ENCODE data around the gene FOXC1.
A peak's percentile ranks its signal among the peaks of the same experiment; 100 is the strongest.

The FOXC1 gene

DNA sequence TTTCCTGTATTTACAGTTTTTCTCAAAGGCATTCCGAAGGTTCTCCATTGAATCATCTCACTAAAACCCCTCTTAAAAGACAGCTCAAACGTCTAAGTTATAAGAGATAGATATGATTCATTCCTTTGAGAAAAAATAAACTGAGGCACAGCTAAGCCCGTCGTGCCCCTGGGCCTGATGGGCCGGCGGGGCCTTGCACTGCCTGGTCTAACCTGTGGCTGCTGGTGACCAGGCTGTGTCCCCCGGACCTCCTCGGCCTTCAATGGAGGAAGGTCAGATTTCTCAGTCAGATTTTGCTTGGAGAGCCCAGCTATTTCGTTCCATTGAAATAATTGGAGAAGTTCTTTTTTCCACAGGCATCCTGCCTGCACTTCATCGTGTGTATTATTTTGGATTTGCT lies 11.3 kb upstream of the FOXC1 start:
- Histone ChIP-seq H3K4me1 (ENCODE audit: control insufficient read depth in 1 of 2, insufficient read depth in 2 of 2, low read length in 2 of 2) (peaks cover 8% of the 10 kb centered on the region in 2 donors), H3K27ac (ENCODE audit: low read depth, low read length) (no peak overlapping the region), H3K4me3 (ENCODE audit: low read depth in 1 of 2, low read length in 2 of 2) (no peak overlapping the region), H3K36me3 (ENCODE audit: control insufficient read depth in 1 of 2, insufficient read depth in 2 of 2, low read length in 2 of 2) (no peaks in the 10 kb centered on the region), H3K9ac (ENCODE audit: low read depth in 1 of 2, low read length in 2 of 2) (no peak overlapping the region), H3K27me3 (ENCODE audit: control insufficient read depth in 1 of 2, insufficient read depth in 2 of 2, low read length in 2 of 2) (peaks cover 60 to 68% of the 10 kb centered on the region in 2 donors), H3K9me3 (ENCODE audit: control insufficient read depth in 1 of 2, low read length in 2 of 2) (no peaks in the 10 kb centered on the region)

DNA sequence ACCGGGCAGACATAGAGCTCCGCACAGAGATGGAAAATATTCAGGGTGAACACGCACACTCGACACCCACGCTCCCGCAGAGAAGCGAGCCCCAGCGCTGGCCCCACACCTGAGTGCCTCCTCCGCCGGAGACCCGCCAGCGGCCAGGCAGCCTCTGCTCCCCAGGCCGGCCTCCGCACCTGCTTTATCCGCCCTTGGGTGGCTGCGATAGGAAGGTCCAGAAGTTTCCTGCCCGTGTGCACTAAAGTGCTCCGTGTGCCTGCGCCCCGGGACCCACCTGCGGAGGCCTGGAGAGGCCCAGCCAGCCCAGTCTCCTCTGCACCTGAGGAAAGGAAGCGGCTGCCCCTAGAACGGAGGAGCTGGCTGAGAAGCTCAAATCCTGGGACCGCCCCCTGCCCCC lies 10.8 kb upstream of the FOXC1 start:
- H3K9me3 ChIP-seq (ENCODE audit: control insufficient read depth in 1 of 2, low read length in 2 of 2), result no peaks in the 10 kb centered on the region
- H3K4me3 ChIP-seq (ENCODE audit: low read depth in 1 of 2, low read length in 2 of 2), result no peak overlapping the region
- H3K4me1 ChIP-seq (ENCODE audit: control insufficient read depth in 1 of 2, insufficient read depth in 2 of 2, low read length in 2 of 2), result peaks cover 8% of the 10 kb centered on the region in 2 donors
- no peak overlapping the region for H3K27ac ChIP-seq (ENCODE audit: low read depth, low read length)
- H3K36me3 ChIP-seq (ENCODE audit: control insufficient read depth in 1 of 2, insufficient read depth in 2 of 2, low read length in 2 of 2), result no peaks in the 10 kb centered on the region
- peaks cover 65 to 73% of the 10 kb centered on the region in 2 donors for H3K27me3 ChIP-seq (ENCODE audit: control insufficient read depth in 1 of 2, insufficient read depth in 2 of 2, low read length in 2 of 2)
- H3K9ac ChIP-seq (ENCODE audit: low read depth in 1 of 2, low read length in 2 of 2), result no peak overlapping the region

DNA sequence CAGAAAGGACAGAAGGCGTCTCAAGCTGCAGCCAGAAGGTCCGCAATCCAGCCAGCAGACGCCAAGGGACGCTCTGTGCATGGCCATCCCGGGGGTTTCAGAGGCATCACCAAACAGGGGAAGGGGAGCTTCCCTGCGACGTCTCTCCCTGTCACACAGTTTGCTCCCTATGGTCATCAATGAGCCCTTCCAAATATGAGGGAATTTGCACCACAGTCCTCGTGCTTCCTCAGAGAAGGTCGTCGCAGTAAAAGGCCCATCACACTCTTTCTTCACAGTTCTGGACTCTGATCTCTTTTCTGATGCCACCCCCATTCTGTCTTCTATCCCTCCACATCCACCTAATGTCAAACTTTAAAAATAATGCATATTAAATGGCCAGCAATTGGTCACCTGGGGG lies 10.2 kb upstream of the FOXC1 start:
- H3K27ac ChIP-seq (ENCODE audit: low read depth, low read length), result no peak overlapping the region
- H3K9me3 ChIP-seq (ENCODE audit: control insufficient read depth in 1 of 2, low read length in 2 of 2), result no peaks in the 10 kb centered on the region
- H3K27me3 ChIP-seq (ENCODE audit: control insufficient read depth in 1 of 2, insufficient read depth in 2 of 2, low read length in 2 of 2), result peaks cover 69 to 74% of the 10 kb centered on the region in 2 donors
- no peak overlapping the region for H3K4me3 ChIP-seq (ENCODE audit: low read depth in 1 of 2, low read length in 2 of 2)
- no peak overlapping the region for H3K9ac ChIP-seq (ENCODE audit: low read depth in 1 of 2, low read length in 2 of 2)
- peaks cover 11 to 12% of the 10 kb centered on the region in 2 donors for H3K4me1 ChIP-seq (ENCODE audit: control insufficient read depth in 1 of 2, insufficient read depth in 2 of 2, low read length in 2 of 2)
- no peaks in the 10 kb centered on the region for H3K36me3 ChIP-seq (ENCODE audit: control insufficient read depth in 1 of 2, insufficient read depth in 2 of 2, low read length in 2 of 2)

DNA sequence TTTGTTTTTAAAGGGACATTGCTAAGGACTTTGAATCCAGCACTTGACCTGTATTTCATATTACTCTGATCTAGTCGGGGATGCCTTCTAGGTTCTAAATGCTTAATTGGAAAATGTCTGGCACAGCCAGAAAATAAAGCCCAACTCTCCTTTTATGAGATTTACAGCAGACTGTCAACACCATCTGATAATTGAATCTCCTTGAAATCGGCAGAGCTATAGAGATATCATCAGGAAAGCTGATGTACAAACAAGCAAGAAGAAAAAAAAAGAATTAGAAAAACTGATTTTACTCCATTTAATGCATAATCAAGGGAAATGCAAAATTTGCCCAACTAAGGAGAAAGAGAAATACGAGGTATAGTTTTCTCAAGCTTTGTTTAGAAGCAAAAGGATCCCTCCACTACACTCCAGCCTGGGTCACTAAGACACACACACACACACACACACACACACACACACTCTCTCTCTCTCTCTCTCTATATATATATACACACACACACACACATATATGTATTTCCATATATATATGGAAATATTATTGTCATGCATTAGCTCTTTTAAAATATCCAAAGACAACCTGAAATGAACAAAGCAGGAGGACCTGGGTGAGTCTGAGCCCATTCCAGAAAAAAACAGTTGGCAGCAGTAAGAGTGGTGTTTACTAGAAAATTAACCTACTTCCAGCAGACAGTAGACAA lies 9.5 kb upstream of the FOXC1 start:
- Histone ChIP-seq H3K9ac (ENCODE audit: low read depth in 1 of 2, low read length in 2 of 2) (no peak overlapping the region), H3K4me3 (ENCODE audit: low read depth in 1 of 2, low read length in 2 of 2) (no peak overlapping the region), H3K9me3 (ENCODE audit: control insufficient read depth in 1 of 2, low read length in 2 of 2) (no peaks in the 10 kb centered on the region), H3K27me3 (ENCODE audit: control insufficient read depth in 1 of 2, insufficient read depth in 2 of 2, low read length in 2 of 2) (peaks cover 76 to 77% of the 10 kb centered on the region in 2 donors), H3K36me3 (ENCODE audit: control insufficient read depth in 1 of 2, insufficient read depth in 2 of 2, low read length in 2 of 2) (no peaks in the 10 kb centered on the region), H3K27ac (ENCODE audit: low read depth, low read length) (no peak overlapping the region), H3K4me1 (ENCODE audit: control insufficient read depth in 1 of 2, insufficient read depth in 2 of 2, low read length in 2 of 2) (peaks cover 11 to 19% of the 10 kb centered on the region in 2 donors)

DNA sequence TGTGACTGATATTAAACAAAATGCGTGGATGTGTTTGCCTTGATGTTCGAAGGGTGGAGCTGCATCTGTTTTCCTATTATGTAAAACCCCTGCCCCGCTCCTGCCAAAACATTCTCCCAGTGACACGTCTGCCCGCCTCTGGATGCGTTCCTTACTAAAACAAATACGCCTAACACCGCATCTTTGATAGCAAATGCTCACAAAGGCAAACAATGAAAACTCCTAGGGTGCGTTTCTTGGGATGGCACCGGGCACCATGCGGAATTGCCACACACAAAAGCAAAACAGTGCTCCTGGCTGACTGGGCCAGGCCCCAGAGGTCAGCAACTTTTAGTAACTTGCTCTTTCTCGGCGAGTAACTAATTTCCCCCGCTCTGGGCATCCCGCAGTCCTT lies 9.0 kb upstream of the FOXC1 start:
- Histone ChIP-seq H3K9me3 (ENCODE audit: control insufficient read depth in 1 of 2, low read length in 2 of 2) (no peaks in the 10 kb centered on the region), H3K27ac (ENCODE audit: low read depth, low read length) (no peak overlapping the region), H3K4me3 (ENCODE audit: low read depth in 1 of 2, low read length in 2 of 2) (peak overlapping the region; percentile 41 to 51), H3K9ac (ENCODE audit: low read depth in 1 of 2, low read length in 2 of 2) (no peak overlapping the region), H3K36me3 (ENCODE audit: control insufficient read depth in 1 of 2, insufficient read depth in 2 of 2, low read length in 2 of 2) (no peaks in the 10 kb centered on the region), H3K4me1 (ENCODE audit: control insufficient read depth in 1 of 2, insufficient read depth in 2 of 2, low read length in 2 of 2) (peaks cover 11 to 23% of the 10 kb centered on the region in 2 donors), H3K27me3 (ENCODE audit: control insufficient read depth in 1 of 2, insufficient read depth in 2 of 2, low read length in 2 of 2) (peaks cover 77 to 78% of the 10 kb centered on the region in 2 donors)

DNA sequence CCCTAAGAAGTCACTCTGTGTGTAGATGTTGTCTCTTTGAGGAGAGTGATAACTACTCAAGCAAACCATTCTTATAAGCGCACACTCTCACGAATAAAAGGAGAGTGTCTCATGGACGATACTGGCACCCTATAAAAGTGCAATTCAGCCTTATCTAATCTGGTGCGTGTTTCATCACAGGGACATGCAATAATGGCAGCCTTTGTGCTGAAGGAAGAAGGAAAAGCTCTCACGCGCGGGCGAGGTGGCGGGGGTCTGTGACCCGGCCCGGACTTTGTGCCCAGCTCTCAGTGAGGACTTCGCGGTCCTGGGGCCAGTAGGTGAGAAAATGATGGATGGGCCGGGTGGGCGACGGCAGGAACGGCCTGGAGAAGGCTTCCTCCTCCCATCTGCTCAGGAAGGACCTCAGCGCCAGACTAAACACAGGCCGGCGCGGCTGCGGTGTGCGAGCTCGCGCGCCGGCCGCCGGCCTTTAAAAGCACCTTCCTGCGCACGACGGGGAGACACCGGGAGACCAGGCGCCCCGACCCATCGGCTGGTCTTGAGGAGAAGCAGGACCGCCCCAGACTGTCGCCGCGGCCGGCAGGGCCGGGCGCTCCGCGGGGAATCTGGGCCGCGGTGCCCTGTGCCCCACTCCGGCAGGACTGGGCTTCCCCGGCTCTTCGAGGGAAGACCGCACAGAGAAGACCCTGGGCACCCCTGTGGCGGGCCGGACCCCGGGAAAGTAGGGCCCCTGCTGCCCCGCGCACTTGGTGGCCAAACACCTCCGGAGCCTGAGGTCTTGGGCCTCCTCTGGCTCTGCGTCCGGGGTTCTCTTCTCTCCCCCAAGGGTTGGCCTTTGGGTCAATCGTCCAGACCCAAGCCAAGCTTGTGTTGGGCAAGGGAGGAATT lies 8.3 kb upstream of the FOXC1 start:
- no peaks in the 10 kb centered on the region for H3K36me3 ChIP-seq (ENCODE audit: control insufficient read depth in 1 of 2, insufficient read depth in 2 of 2, low read length in 2 of 2)
- peaks cover 11 to 28% of the 10 kb centered on the region in 2 donors for H3K4me1 ChIP-seq (ENCODE audit: control insufficient read depth in 1 of 2, insufficient read depth in 2 of 2, low read length in 2 of 2)
- peak overlapping the region; percentile 41 to 51 for H3K4me3 ChIP-seq (ENCODE audit: low read depth in 1 of 2, low read length in 2 of 2)
- peaks cover 80 to 82% of the 10 kb centered on the region in 2 donors for H3K27me3 ChIP-seq (ENCODE audit: control insufficient read depth in 1 of 2, insufficient read depth in 2 of 2, low read length in 2 of 2)
- H3K9me3 ChIP-seq (ENCODE audit: control insufficient read depth in 1 of 2, low read length in 2 of 2), result no peaks in the 10 kb centered on the region
- H3K27ac ChIP-seq (ENCODE audit: low read depth, low read length), result no peak overlapping the region
- no peak overlapping the region for H3K9ac ChIP-seq (ENCODE audit: low read depth in 1 of 2, low read length in 2 of 2)

DNA sequence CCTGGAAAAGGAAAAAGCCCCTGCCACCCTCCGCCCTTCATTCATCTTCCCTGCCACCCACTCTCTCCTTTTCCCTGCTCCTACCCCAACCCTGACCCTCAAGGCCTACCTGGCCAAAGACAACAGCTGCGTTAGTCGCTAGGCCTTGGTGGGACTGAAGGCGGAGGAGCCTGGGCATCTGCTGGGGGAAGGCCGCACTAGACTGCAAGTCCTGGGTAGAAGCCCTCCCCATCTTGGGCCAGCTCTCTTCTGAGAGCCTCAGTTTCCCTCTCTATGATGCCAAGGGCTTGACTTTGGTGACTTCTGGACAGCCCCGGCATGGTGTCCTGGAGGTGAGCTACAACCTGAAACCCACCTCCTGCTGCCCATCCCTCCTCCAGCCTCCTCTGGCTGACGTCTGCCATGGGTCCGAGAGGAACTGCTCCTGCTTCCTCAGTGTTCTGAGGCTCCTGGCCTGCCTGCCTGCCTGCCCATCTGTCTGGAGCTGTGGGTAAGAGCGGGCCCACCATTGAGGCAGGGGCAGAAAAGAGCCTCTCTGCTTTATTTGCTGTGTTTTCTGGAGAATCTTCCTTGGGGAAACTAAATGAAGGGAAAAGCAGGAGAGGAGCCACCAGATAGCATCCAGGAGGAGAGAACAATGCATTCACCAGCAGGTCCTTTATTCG lies 7.5 kb upstream of the FOXC1 start:
- Histone ChIP-seq H3K4me3 (ENCODE audit: low read depth in 1 of 2, low read length in 2 of 2) (no peak overlapping the region), H3K27me3 (ENCODE audit: control insufficient read depth in 1 of 2, insufficient read depth in 2 of 2, low read length in 2 of 2) (peaks cover 80 to 83% of the 10 kb centered on the region in 2 donors), H3K4me1 (ENCODE audit: control insufficient read depth in 1 of 2, insufficient read depth in 2 of 2, low read length in 2 of 2) (peaks cover 11 to 33% of the 10 kb centered on the region in 2 donors), H3K9me3 (ENCODE audit: control insufficient read depth in 1 of 2, low read length in 2 of 2) (no peaks in the 10 kb centered on the region), H3K9ac (ENCODE audit: low read depth in 1 of 2, low read length in 2 of 2) (no peak overlapping the region), H3K36me3 (ENCODE audit: control insufficient read depth in 1 of 2, insufficient read depth in 2 of 2, low read length in 2 of 2) (no peaks in the 10 kb centered on the region), H3K27ac (ENCODE audit: low read depth, low read length) (no peak overlapping the region)

DNA sequence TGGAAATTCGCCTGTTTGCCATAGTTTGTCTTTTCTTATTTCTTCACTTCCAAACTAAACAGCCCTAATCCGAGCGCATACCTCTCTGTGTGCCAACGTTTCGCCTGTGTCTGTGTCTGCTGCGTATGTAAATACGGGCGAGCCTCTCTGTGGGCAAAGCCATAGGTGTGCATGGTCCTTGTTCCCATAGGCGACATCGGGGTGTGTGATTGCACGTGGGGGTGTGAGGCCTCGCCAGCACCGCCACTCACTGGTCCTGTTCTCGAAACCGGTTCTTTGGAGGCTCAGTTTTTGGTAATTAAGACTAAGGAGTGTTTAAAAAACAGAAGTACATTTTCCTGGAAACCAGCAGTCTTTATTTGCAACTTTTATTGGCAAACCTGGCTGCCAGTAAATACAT lies 6.0 kb upstream of the FOXC1 start:
- no peaks in the 10 kb centered on the region for H3K36me3 ChIP-seq (ENCODE audit: control insufficient read depth in 1 of 2, insufficient read depth in 2 of 2, low read length in 2 of 2)
- no peak overlapping the region for H3K9ac ChIP-seq (ENCODE audit: low read depth in 1 of 2, low read length in 2 of 2)
- H3K27me3 ChIP-seq (ENCODE audit: control insufficient read depth in 1 of 2, insufficient read depth in 2 of 2, low read length in 2 of 2), result peaks cover 89 to 97% of the 10 kb centered on the region in 2 donors
- peaks cover 25 to 48% of the 10 kb centered on the region in 2 donors for H3K4me1 ChIP-seq (ENCODE audit: control insufficient read depth in 1 of 2, insufficient read depth in 2 of 2, low read length in 2 of 2)
- H3K27ac ChIP-seq (ENCODE audit: low read depth, low read length), result no peak overlapping the region
- H3K9me3 ChIP-seq (ENCODE audit: control insufficient read depth in 1 of 2, low read length in 2 of 2), result no peaks in the 10 kb centered on the region
- no peak overlapping the region for H3K4me3 ChIP-seq (ENCODE audit: low read depth in 1 of 2, low read length in 2 of 2)

DNA sequence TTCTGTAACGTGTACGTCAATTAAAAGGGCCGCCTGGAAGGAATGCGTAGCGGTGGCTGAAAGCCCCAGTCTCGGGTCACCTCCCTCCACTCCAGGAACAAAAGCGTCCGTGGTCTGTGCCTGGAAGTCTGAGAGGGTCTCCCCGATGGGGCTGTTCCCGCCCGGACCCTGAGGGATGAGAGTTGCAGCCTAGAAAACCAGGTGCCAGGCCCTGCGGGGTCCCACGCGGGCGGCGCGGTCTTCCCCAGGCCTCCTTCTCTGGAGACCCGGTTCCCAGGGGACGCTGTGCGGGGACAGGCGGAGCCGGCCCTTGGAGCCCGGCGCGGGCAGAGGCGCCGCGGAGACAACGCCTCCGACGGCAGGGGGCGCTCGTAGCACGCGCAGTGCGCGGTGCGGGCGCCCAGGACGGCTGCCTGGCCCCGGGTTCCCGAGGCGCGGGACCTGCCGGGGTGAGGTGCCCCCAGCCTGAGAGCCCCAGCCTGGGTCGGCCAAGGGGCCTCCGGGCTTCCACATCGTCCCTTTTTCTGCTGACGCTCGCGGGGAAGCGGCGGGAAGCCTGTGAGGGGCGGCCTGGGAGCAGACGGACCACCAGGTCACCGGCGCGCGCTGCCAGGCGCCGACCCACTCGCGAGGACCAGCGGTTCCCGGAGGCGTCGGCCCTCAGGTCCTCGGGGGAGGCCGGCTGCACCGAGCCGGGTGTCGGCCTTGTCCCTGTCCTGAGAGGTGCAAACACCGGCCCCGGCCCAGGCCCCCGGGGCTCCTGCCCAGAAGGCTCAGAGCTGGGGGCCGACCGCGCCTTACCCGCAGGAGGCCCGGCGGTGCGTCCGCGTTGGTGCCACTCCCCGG lies 5.3 kb upstream of the FOXC1 start:
- H3K27ac ChIP-seq (ENCODE audit: low read depth, low read length), result no peak overlapping the region
- no peak overlapping the region for H3K9ac ChIP-seq (ENCODE audit: low read depth in 1 of 2, low read length in 2 of 2)
- H3K4me3 ChIP-seq (ENCODE audit: low read depth in 1 of 2, low read length in 2 of 2), result peak overlapping the region; percentile 55 to 58
- peaks cover 30 to 53% of the 10 kb centered on the region in 2 donors for H3K4me1 ChIP-seq (ENCODE audit: control insufficient read depth in 1 of 2, insufficient read depth in 2 of 2, low read length in 2 of 2)
- H3K27me3 ChIP-seq (ENCODE audit: control insufficient read depth in 1 of 2, insufficient read depth in 2 of 2, low read length in 2 of 2), result peaks cover 93 to 96% of the 10 kb centered on the region in 2 donors
- H3K36me3 ChIP-seq (ENCODE audit: control insufficient read depth in 1 of 2, insufficient read depth in 2 of 2, low read length in 2 of 2), result no peaks in the 10 kb centered on the region
- no peaks in the 10 kb centered on the region for H3K9me3 ChIP-seq (ENCODE audit: control insufficient read depth in 1 of 2, low read length in 2 of 2)

Measured in duodenal mucosa (tissue), 2 donors.